Measurements from ENCODE around the gene DCTN4. TPM values are rescaled to one million over a fixed set of nuclear protein-coding genes. Genes with fewer than 3 reads are reported as not detected.

Gene DCTN4
- total RNA-seq, 8 experiments from 2014 or later = 59.6 to 90.8 (median 77.3) TPM

DNA sequence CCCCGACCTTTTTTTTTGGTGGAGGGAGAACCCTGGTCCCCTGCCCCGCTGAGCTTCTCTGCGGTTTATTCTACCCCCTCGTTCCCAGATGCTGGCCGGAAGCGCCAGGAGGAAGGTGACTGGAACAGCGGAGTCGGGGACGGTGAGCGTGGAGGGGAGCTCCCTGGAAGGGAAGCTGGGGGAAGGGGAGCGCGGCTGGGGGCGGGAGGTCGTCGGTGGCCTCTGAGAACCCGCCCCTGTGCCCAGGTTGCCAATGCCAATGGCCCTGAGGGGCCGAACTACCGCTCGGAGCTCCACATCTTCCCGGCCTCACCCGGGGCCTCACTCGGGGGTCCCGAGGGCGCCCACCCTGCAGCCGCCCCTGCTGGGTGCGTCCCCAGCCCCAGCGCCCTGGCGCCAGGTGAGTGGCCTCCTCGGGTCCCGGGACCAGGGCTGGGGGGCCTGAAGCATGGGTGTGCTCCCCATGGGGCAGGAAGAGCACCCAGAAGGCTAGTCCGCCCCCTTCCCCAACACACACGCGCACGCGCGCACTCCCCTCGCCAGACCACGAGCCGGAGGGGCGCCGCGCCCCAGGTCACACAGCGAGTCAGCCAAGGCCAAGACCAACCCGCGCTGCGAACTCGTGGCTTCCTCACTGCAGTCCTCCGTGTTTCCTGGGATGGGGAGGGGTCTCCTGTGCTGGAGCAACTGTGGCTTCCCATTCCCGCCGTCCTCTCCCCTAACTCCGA lies 87.1 kb downstream of the DCTN4 start:
- WGBS, 10 experiments = 0% methylated on average over 1 to 2 of the region's 51 CpGs; no CpG with 5 or more reads in 8 of the 10 experiments
- ATAC-seq (replicated peaks in 6 of 8) = peak; percentile 5 to 78 (median 71)
- H3K4me1 ChIP-seq (replicated peaks in 1 of 2) = no peaks in the 10 kb centered on the region
- no peak overlapping the region for H3K27ac ChIP-seq
- in situ Hi-C loops (cut with MboI; ENCODE audit: low pct_unique_long_range_greater_than_20kb in 2 of 9, low sequenced_read_pairs in 9 of 9, unreplicated experiment in 9 of 9) = loop anchor here in 6 of 9 experiments (25.0 kb wide), 2 partner anchors 109 to 209 kb away; no protein-coding TSS in a partner anchor
- peak overlapping the region; percentile 21 to 39 (median 30) for H3K4me3 ChIP-seq

DNA sequence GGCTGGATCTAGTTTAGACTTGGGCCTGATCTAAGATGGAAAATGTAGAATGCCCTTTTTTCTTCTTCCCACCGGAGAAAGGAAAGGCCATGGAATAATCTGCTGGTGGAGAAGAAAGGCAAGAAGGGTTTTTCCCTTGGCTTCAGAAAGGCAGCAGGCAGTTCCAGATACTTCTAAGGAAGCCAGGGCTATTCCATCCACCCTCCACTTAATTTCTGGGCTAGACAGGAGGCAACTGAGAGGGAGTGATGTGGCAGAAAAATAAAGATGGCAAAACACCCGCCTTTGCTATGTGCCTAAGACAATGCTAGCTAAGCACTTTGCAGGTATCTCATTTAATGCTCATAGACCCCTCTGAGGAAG lies 87.9 kb downstream of the DCTN4 start:
- no peak overlapping the region for H3K4me3 ChIP-seq
- 0 to 100% (median 58%) methylated on average over 1 to 2 of the region's 2 CpGs; no CpG with 5 or more reads in 2 of the 10 experiments for WGBS, 10 experiments
- in situ Hi-C loops (cut with MboI; ENCODE audit: low pct_unique_long_range_greater_than_20kb in 2 of 9, low sequenced_read_pairs in 9 of 9, unreplicated experiment in 9 of 9) = loop anchor here in 6 of 9 experiments (25.0 kb wide), 2 partner anchors 109 to 209 kb away; no protein-coding TSS in a partner anchor

GRCh38 chr5:150670275-150670947 lies 88.4 kb downstream of the DCTN4 start:
- Histone ChIP-seq H3K4me3 (no peak overlapping the region), H3K4me1 (replicated peaks in 1 of 2) (no peaks in the 10 kb centered on the region), H3K27ac (no peak overlapping the region)
- in situ Hi-C loops (cut with MboI; ENCODE audit: low pct_unique_long_range_greater_than_20kb in 2 of 9, low sequenced_read_pairs in 9 of 9, unreplicated experiment in 9 of 9) = loop anchor here in 6 of 9 experiments (25.0 kb wide), 2 partner anchors 108 to 208 kb away; no protein-coding TSS in a partner anchor
- 33 to 92% (median 80%) methylated on average over 1 to 10 of the region's 14 CpGs; no CpG with 5 or more reads in 1 of the 10 experiments for WGBS, 10 experiments
- ATAC-seq (replicated peaks in 6 of 8) = no peak

More for the DNA sequence above, 87.9 kb downstream of the DCTN4 start:
- no peak for ATAC-seq (replicated peaks in 6 of 8)
- Histone ChIP-seq H3K27ac (no peak overlapping the region), H3K4me1 (replicated peaks in 1 of 2) (no peaks in the 10 kb centered on the region)

- no peak overlapping the region for H3K27ac ChIP-seq
- in situ Hi-C loops (cut with MboI; ENCODE audit: low pct_unique_long_range_greater_than_20kb in 2 of 9, low sequenced_read_pairs in 9 of 9, unreplicated experiment in 9 of 9) = loop anchor here in 6 of 9 experiments (25.0 kb wide), 2 partner anchors 103 to 203 kb away; no protein-coding TSS in a partner anchor
- no peaks in the 10 kb centered on the region for H3K4me1 ChIP-seq (replicated peaks in 1 of 2)
- peak in 3 of 8 experiments; percentile 25 to 93 (median 66) for ATAC-seq (replicated peaks in 6 of 8)
- no peak overlapping the region for H3K4me3 ChIP-seq
- 7 to 72% (median 65%) methylated on average over 3 to 7 of the region's 12 CpGs; no CpG with 5 or more reads in 4 of the 10 experiments for WGBS, 10 experiments
These were observed 93.8 kb downstream of the DCTN4 start for GRCh38 chr5:150665044-150665443.

DNA sequence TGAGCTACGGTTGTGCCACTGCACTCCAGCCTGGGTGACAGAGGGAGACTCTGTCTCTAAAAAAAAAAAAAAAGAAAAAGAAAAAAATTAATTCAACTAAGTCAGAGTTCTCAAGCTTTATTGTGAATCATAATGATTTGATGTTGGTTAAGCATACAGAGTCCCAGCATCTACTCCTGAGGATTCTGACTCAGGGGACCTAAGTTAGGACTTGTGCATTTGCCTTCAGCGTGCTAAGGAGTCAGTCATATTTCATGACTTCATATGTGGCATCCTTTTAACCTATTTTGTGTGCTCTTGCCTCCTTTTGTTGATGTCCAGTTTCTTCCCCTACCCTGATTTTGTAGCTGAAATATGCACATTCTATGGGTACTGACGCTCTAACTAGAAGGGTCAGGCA lies 94.9 kb downstream of the DCTN4 start:
- 75 to 100% (median 100%) methylated on average over 1 to 3 of the region's 3 CpGs; no CpG with 5 or more reads in 1 of the 10 experiments for WGBS, 10 experiments
- Histone ChIP-seq H3K4me3 (no peak overlapping the region), H3K27ac (no peak overlapping the region), H3K4me1 (replicated peaks in 1 of 2) (no peaks in the 10 kb centered on the region)
- in situ Hi-C loops (cut with MboI; ENCODE audit: low pct_unique_long_range_greater_than_20kb in 2 of 9, low sequenced_read_pairs in 9 of 9, unreplicated experiment in 9 of 9) = loop anchor here in 6 of 9 experiments (25.0 kb wide), 2 partner anchors 102 to 202 kb away; no protein-coding TSS in a partner anchor
- no peak for ATAC-seq (replicated peaks in 6 of 8)

DNA sequence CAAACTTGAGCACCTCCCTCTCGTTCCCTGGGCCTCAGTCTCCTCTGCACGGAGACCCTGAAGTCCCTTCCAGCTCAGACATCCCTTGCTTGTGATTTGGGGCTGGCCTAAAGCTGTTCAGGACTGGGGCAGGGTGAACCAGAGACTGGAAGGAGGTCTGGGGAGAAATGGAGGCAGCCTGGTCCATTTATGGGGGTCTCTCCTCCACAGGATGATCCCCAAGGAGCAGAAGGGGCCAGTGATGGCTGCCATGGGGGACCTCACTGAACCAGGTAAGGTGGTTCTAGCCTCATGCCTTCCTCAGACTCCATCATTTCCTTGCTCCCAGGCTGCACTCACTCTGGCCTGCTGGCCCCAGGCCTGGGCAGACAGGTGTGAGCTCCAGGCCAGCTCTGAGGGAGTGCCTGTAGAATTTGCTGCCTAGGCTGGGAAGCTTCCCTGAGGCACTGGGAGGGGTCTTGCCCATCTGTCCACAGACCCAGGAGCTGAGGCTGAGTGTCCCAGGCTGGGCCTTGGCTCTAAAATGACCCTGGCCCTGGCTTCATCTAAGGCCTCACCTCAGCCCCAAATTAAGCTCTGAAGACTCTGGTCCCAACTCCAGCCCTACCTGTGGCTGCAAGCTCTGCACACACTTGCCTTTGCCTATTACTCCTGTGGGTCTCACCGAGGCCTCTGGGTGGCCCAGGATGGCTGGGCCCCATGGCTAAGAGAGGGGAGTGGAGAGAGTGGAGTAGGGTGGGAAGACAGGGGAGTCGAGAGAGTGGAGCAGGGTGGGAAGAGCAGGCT lies 95.9 kb downstream of the DCTN4 start:
- Histone ChIP-seq H3K4me3 (no peak overlapping the region), H3K27ac (no peak overlapping the region), H3K4me1 (replicated peaks in 1 of 2) (no peaks in the 10 kb centered on the region)
- in situ Hi-C loops (cut with MboI; ENCODE audit: low pct_unique_long_range_greater_than_20kb in 2 of 9, low sequenced_read_pairs in 9 of 9, unreplicated experiment in 9 of 9) = loop anchor here in 6 of 9 experiments (25.0 kb wide), 2 partner anchors 101 to 201 kb away; no protein-coding TSS in a partner anchor
- peak in 2 of 8 experiments; percentile 6 to 44 for ATAC-seq (replicated peaks in 6 of 8)
- 70 to 100% (median 80%) methylated on average over 1 to 3 of the region's 4 CpGs; no CpG with 5 or more reads in 5 of the 10 experiments for WGBS, 10 experiments

- no peak for ATAC-seq (replicated peaks in 6 of 8)
- H3K4me3 ChIP-seq = no peak overlapping the region
- no peak overlapping the region for H3K27ac ChIP-seq
- in situ Hi-C loops (cut with MboI; ENCODE audit: low pct_unique_long_range_greater_than_20kb in 2 of 9, low sequenced_read_pairs in 9 of 9, unreplicated experiment in 9 of 9) = loop anchor here in 6 of 9 experiments (25.0 kb wide), 2 partner anchors 100 to 200 kb away; no protein-coding TSS in a partner anchor
- peaks cover 0 to 5% of the 10 kb centered on the region in 2 donors for H3K4me1 ChIP-seq (replicated peaks in 1 of 2)
- WGBS, 10 experiments = 60 to 94% (median 73%) methylated on average over 1 to 5 of the region's 10 CpGs; no CpG with 5 or more reads in 4 of the 10 experiments
These were observed 96.8 kb downstream of the DCTN4 start for GRCh38 chr5:150661821-150662596.

- in situ Hi-C loops (cut with MboI; ENCODE audit: low pct_unique_long_range_greater_than_20kb in 2 of 9, low sequenced_read_pairs in 9 of 9, unreplicated experiment in 9 of 9) = loop anchor here in 6 of 9 experiments (25.0 kb wide), 2 partner anchors 99 to 199 kb away; no protein-coding TSS in a partner anchor
- H3K4me1 ChIP-seq (replicated peaks in 1 of 2) = peaks cover 0 to 7% of the 10 kb centered on the region in 2 donors
These were observed 97.7 kb downstream of the DCTN4 start, which contains the start of gene MYOZ3 for GRCh38 chr5:150661086-150661485. TSS of gene MYOZ3 (plus strand) at chr5:150661251. CDS start at chr5:150662942, 1,691 bp downstream.

GRCh38 chr5:150660108-150660831 lies 98.5 kb downstream of the DCTN4 start:
- Histone ChIP-seq H3K27ac (no peak overlapping the region), H3K4me1 (replicated peaks in 1 of 2) (peaks cover 0 to 7% of the 10 kb centered on the region in 2 donors), H3K4me3 (no peak overlapping the region)
- WGBS, 10 experiments = 40 to 100% (median 100%) methylated on average over 1 to 2 of the region's 4 CpGs; no CpG with 5 or more reads in 3 of the 10 experiments
- in situ Hi-C loops (cut with MboI; ENCODE audit: low pct_unique_long_range_greater_than_20kb in 2 of 9, low sequenced_read_pairs in 9 of 9, unreplicated experiment in 9 of 9) = loop anchor here in 6 of 9 experiments (25.0 kb wide), 2 partner anchors 98 to 198 kb away; no protein-coding TSS in a partner anchor
- ATAC-seq (replicated peaks in 6 of 8) = no peak

More at GRCh38 chr5:150661086-150661485, 97.7 kb downstream of the DCTN4 start, which contains the start of gene MYOZ3:
- 45 to 70% (median 46%) methylated on average over 2 to 5 of the region's 7 CpGs; no CpG with 5 or more reads in 7 of the 10 experiments for WGBS, 10 experiments
- Histone ChIP-seq H3K27ac (no peak within 1 kb of the TSS), H3K4me3 (no peak within 1 kb of the TSS)
- no peak for ATAC-seq (replicated peaks in 6 of 8)

DNA sequence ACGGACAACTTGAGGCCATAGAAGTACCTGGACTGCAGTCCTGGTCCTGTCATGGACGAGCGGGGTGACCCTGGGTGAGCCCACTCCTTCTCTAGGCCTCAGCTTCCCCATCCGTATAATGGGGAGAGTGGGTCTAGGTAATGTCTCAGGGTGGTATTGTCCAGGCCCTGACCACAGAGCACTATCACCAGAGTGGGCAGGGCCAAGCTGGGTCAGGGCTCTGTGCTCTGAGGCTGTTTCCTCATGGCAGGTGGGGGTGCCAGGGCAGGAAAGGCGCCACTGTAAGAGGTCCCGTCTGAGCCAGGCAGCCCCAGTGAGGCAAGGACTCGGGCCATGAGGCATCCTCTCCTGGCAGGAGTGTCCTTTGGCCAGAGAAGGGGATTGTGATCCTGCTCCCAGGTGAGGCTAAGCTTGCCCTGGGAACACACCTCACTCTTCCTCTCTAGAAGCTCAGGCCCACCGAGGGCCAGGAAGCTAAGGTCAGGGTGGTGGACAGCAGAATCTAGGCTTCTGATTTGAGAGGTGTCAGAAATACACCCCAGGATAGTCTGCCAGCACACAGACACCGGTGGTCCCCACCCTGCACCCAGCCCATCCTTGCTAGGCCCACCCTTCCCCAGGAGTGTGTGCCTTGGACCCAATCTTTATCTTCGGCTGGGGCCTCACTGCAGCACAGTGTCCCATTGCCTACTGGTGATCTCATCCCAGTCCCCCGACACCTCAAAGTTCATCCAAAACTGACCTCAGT lies 99.3 kb downstream of the DCTN4 start:
- in situ Hi-C loops (cut with MboI; ENCODE audit: low pct_unique_long_range_greater_than_20kb in 2 of 9, low sequenced_read_pairs in 9 of 9, unreplicated experiment in 9 of 9) = loop anchor here in 6 of 9 experiments (10.0 to 25.0 kb wide), 3 partner anchors 95 to 197 kb away; no protein-coding TSS in a partner anchor
- no peak overlapping the region for H3K27ac ChIP-seq
- no peak for ATAC-seq (replicated peaks in 6 of 8)
- H3K4me3 ChIP-seq = no peak overlapping the region
- 40 to 93% (median 81%) methylated on average over 1 to 4 of the region's 11 CpGs; no CpG with 5 or more reads in 6 of the 10 experiments for WGBS, 10 experiments
- peaks cover 0 to 9% of the 10 kb centered on the region in 2 donors for H3K4me1 ChIP-seq (replicated peaks in 1 of 2)

Data from motor neuron (in vitro differentiated cells).